Measurements from ENCODE around the gene NT5C3B. TPM values are rescaled to one million over a fixed set of nuclear protein-coding genes. Genes with fewer than 3 reads are reported as not detected.

Gene NT5C3B
- polyA plus RNA-seq, 1 of the 3 experiments (the other 2 are of a cell fraction) = 87.4 TPM

- TF ChIP-seq ZBTB33 (IDR thresholded peaks at IDR 0.05; ENCODE audit: borderline replicate concordance, low read depth) (no peak), IRF3 (IDR thresholded peaks at IDR 0.05; ENCODE audit: low read depth, low read length) (no peak), CTCF (IDR thresholded peaks at IDR 0.05) (peak; percentile 61), SIN3A (IDR thresholded peaks at IDR 0.05; ENCODE audit: borderline replicate concordance, low read depth, low read length) (no peak), MEF2A (IDR thresholded peaks at IDR 0.05; ENCODE audit: borderline replicate concordance, low read depth) (no peak), NFIC (IDR thresholded peaks at IDR 0.05; ENCODE audit: borderline replicate concordance) (no peak), REST (IDR thresholded peaks at IDR 0.05; ENCODE audit: low read depth, low read length) (no peak), EZH2phosphoT487 (IDR thresholded peaks at IDR 0.05; ENCODE audit: borderline replicate concordance, low read depth) (no peak), MAX (IDR thresholded peaks at IDR 0.05; ENCODE audit: low read depth) (peak; percentile 70), ELF1 (IDR thresholded peaks at IDR 0.05) (no peak), USF1 (IDR thresholded peaks at IDR 0.05; ENCODE audit: borderline replicate concordance, low read depth) (no peak), FOSL2 (IDR thresholded peaks at IDR 0.05; ENCODE audit: borderline replicate concordance, low read depth) (no peak), FOXM1 (IDR thresholded peaks at IDR 0.05; ENCODE audit: low read depth) (no peak), RAD21 (IDR thresholded peaks at IDR 0.05; ENCODE audit: low read length) (peak; percentile 44; the same call in 1 of the 2 replicates), GABPA (IDR thresholded peaks at IDR 0.05; ENCODE audit: low read depth) (peak; percentile 49), SMC3 (IDR thresholded peaks at IDR 0.05; ENCODE audit: low read depth, low read length) (peak; percentile 39)
These were observed 24.3 kb downstream of the NT5C3B start, which contains the start of gene P3H4 (continued) for GRCh38 chr17:41811549-41812380.

All from SK-N-SH (cell line).